ENCODE measurements around the gene RAB11FIP4. TPM values are rescaled to one million over a fixed set of nuclear protein-coding genes. Genes with fewer than 3 reads are reported as not detected.

Gene RAB11FIP4
- total RNA-seq, 3 donors from 2014 or later (not counting 1 experiment from before 2014, with no cell fraction given) = 81.4 to 121 (median 102) TPM

DNA sequence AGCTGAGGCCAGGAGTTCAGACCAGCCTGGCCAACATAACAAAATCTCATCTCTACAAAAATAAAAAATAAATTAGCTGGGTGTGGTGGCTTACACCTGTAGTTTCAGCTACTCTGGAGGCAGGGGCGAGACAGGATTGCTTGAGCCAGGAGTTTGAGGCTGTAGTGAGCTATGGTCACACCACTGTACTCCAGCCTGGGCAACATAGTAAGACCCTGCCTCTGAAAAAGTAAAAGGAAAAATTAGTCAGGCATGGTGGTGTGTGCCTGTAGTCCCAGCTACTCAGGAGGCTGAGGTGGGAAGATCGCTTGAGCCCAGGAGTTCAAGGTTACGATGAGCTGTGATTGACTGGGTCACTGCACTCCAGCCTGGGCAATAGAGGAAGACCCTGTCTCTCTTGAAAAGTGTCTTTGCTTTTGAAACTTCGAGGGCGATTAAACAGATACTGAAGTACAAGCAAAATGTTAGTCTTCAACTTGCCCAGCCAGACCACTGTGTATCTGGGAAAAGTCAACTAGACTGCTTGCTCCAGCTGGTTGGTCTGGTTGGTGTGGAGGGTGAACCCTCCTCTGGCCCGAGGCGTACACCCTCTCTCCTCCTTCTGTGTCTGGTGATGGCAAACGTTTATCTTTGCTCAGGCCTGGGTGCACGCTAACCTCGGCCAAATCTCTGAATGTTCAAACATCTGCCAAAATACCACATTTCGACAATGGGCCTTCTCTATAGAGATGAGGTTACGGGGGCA is 174.9 kb downstream of the RAB11FIP4 start:
- H3K27ac Mint-ChIP-seq = no peak overlapping the region

DNA sequence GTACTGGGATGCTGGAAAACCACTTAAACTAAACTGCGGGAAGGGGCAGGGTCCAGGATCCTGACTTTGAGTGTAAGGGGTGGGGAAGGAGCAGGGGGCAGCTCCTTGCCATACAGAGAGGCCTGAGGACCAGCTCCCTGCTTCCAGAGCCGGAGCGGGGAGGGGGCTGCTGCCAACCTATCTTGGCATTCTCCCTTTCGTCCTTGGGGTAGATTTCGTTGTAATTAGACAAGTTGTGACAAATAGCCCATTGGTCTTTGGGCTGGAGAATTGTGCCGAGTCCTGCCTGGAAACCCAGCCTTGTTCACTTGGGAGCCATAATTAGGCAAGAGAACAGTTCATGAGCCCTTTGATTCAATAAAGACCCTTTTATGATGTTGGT is 175.5 kb downstream of the RAB11FIP4 start:
- TF ChIP-seq, protein P1, sequence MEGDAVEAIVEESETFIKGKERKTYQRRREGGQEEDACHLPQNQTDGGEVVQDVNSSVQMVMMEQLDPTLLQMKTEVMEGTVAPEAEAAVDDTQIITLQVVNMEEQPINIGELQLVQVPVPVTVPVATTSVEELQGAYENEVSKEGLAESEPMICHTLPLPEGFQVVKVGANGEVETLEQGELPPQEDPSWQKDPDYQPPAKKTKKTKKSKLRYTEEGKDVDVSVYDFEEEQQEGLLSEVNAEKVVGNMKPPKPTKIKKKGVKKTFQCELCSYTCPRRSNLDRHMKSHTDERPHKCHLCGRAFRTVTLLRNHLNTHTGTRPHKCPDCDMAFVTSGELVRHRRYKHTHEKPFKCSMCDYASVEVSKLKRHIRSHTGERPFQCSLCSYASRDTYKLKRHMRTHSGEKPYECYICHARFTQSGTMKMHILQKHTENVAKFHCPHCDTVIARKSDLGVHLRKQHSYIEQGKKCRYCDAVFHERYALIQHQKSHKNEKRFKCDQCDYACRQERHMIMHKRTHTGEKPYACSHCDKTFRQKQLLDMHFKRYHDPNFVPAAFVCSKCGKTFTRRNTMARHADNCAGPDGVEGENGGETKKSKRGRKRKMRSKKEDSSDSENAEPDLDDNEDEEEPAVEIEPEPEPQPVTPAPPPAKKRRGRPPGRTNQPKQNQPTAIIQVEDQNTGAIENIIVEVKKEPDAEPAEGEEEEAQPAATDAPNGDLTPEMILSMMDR (IDR thresholded peaks at IDR 0.05) = no peak
- no peaks in the 10 kb centered on the region for H3K36me3 ChIP-seq (ENCODE audit: control insufficient read depth, insufficient read depth, low read length)
- WGBS (ENCODE audit: insufficient coverage) = 92% methylated on average over 6 of the region's 6 CpGs
- Mint-ChIP-seq H3K9me3 (no peaks in the 10 kb centered on the region), H3K27ac (no peak overlapping the region), H3K4me3 (no peak overlapping the region), H3K36me3 (no peaks in the 10 kb centered on the region), H3K27me3 (ENCODE audit: low read depth in 2 of 2) (no peaks in the 10 kb centered on the region), H3K4me1 (peaks cover 0 to 10% of the 10 kb centered on the region in 2 donors)
- no peak for DNase-seq
- intact Hi-C loops (cut with micrococcal nuclease) = no loop called here
- H3K27me3 ChIP-seq (ENCODE audit: control insufficient read depth, insufficient read depth, low read length) = no peaks in the 10 kb centered on the region
- no peaks in the 10 kb centered on the region for H3K4me1 ChIP-seq (ENCODE audit: control insufficient read depth, insufficient read depth, low read length)
- H3K9me3 ChIP-seq (ENCODE audit: control insufficient read depth, insufficient read depth, low read length) = no peaks in the 10 kb centered on the region
- no peak for ATAC-seq
- H3K27ac ChIP-seq (ENCODE audit: low read length) = no peak overlapping the region
- H3K4me3 ChIP-seq (ENCODE audit: low read length) = no peak overlapping the region

More for the DNA sequence above, 174.9 kb downstream of the RAB11FIP4 start:
- Histone ChIP-seq H3K9me3 (ENCODE audit: control insufficient read depth, insufficient read depth, low read length) (no peaks in the 10 kb centered on the region), H3K4me1 (ENCODE audit: control insufficient read depth, insufficient read depth, low read length) (no peaks in the 10 kb centered on the region), H3K27me3 (ENCODE audit: control insufficient read depth, insufficient read depth, low read length) (no peaks in the 10 kb centered on the region), H3K36me3 (ENCODE audit: control insufficient read depth, insufficient read depth, low read length) (no peaks in the 10 kb centered on the region), H3K27ac (ENCODE audit: low read length) (no peak overlapping the region), H3K4me3 (ENCODE audit: low read length) (no peak overlapping the region)
- Mint-ChIP-seq H3K36me3 (no peaks in the 10 kb centered on the region), H3K9me3 (no peaks in the 10 kb centered on the region), H3K27me3 (ENCODE audit: low read depth in 2 of 2) (peaks cover 0 to 3% of the 10 kb centered on the region in 2 donors), H3K4me1 (peaks cover 0 to 10% of the 10 kb centered on the region in 2 donors), H3K4me3 (no peak overlapping the region)
- ATAC-seq = no peak
- TF ChIP-seq, protein P1 (IDR thresholded peaks at IDR 0.05) = no peak
- WGBS (ENCODE audit: insufficient coverage) = 89% methylated on average over 12 of the region's 12 CpGs
- DNase-seq = no peak
- intact Hi-C loops (cut with micrococcal nuclease) = no loop called here

DNA sequence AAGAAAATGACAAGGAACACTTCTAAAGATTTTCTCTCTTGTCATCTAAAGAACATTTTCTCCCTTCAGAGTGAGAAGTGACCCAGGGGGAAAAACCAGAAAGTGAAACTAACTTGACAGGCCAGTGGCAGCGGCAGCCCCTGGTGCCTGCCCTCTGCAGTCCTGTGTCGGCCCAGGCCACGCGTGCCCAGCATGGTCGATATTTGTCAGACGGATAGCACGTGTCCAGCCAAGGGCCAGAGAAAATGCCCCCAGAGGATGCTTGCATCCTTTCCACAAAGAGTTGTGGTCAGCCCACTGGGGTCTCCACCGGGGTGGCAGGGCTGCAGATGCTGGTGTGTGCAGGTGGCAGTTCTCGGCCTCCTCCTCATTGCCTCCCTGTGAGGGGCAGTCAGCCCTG is 176.6 kb downstream of the RAB11FIP4 start:
- Mint-ChIP-seq H3K27ac (peak overlapping the region in 1 of 2 donors; percentile 14), H3K4me1 (peaks cover 0 to 10% of the 10 kb centered on the region in 2 donors), H3K9me3 (no peaks in the 10 kb centered on the region), H3K4me3 (peak overlapping the region; percentile 0), H3K27me3 (ENCODE audit: low read depth in 2 of 2) (no peaks in the 10 kb centered on the region), H3K36me3 (no peaks in the 10 kb centered on the region)
- H3K36me3 ChIP-seq (ENCODE audit: control insufficient read depth, insufficient read depth, low read length) = no peaks in the 10 kb centered on the region
- DNase-seq (no peak), ATAC-seq (peak in 2 of 3 donors; percentile 54 to 61)
- no peaks in the 10 kb centered on the region for H3K4me1 ChIP-seq (ENCODE audit: control insufficient read depth, insufficient read depth, low read length)
- 52% methylated on average over 9 of the region's 9 CpGs for WGBS (ENCODE audit: insufficient coverage)
- TF ChIP-seq, protein P1 (IDR thresholded peaks at IDR 0.05) = no peak
- no peaks in the 10 kb centered on the region for H3K27me3 ChIP-seq (ENCODE audit: control insufficient read depth, insufficient read depth, low read length)
- H3K27ac ChIP-seq (ENCODE audit: low read length) = no peak overlapping the region
- intact Hi-C loops (cut with micrococcal nuclease) = no loop called here
- no peaks in the 10 kb centered on the region for H3K9me3 ChIP-seq (ENCODE audit: control insufficient read depth, insufficient read depth, low read length)
- no peak overlapping the region for H3K4me3 ChIP-seq (ENCODE audit: low read length)

DNA sequence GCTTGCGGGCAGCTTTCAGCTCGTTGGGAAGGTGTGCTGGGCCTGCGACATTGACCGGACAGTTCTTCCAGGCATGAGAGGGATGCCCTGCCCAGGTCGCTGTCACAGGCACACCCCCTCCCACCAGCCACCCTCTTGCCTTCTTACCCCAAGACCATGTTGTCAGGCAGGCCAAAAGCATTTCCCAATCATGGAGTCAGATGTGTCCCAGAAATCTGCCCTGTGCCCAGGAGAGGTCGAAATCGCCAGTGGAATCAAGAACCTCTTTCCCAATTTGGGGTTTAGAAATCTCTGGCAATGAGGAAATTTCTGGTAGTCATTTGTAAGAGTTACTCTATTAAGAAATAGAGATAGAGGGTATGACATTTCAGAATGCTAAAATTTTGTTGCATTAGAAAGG is 177.1 kb downstream of the RAB11FIP4 start:
- TF ChIP-seq, protein P1 (IDR thresholded peaks at IDR 0.05) = no peak
- WGBS (ENCODE audit: insufficient coverage) = 90% methylated on average over 7 of the region's 7 CpGs
- Mint-ChIP-seq H3K4me1 (peaks cover 0 to 10% of the 10 kb centered on the region in 2 donors), H3K36me3 (no peaks in the 10 kb centered on the region), H3K27ac (no peak overlapping the region), H3K4me3 (no peak overlapping the region), H3K9me3 (no peaks in the 10 kb centered on the region), H3K27me3 (ENCODE audit: low read depth in 2 of 2) (no peaks in the 10 kb centered on the region)
- Histone ChIP-seq H3K27ac (ENCODE audit: low read length) (no peak overlapping the region), H3K9me3 (ENCODE audit: control insufficient read depth, insufficient read depth, low read length) (no peaks in the 10 kb centered on the region), H3K4me1 (ENCODE audit: control insufficient read depth, insufficient read depth, low read length) (no peaks in the 10 kb centered on the region), H3K4me3 (ENCODE audit: low read length) (no peak overlapping the region), H3K36me3 (ENCODE audit: control insufficient read depth, insufficient read depth, low read length) (no peaks in the 10 kb centered on the region), H3K27me3 (ENCODE audit: control insufficient read depth, insufficient read depth, low read length) (no peaks in the 10 kb centered on the region)
- intact Hi-C loops (cut with micrococcal nuclease) = no loop called here
- DNase-seq = no peak
- no peak for ATAC-seq

All from natural killer cell (primary cell).